ENCODE data around the gene TPH2.

The TPH2 gene

GRCh38 chr12:71938728-71939385 is at the start of gene TPH2:
TPH2 (plus strand) TSS chr12:71938845; CDS start chr12:71938987, 142 bp downstream.
- H3K27me3 ChIP-seq (ENCODE audit: control insufficient read depth, insufficient read depth, low read length): peaks cover 11% of the 10 kb centered on the region
- H3K4me3 ChIP-seq (ENCODE audit: low read length): no peak within 1 kb of the TSS
- H3K36me3 ChIP-seq (ENCODE audit: control insufficient read depth, insufficient read depth, low read length): no peaks in the 10 kb centered on the region
- H3K4me1 ChIP-seq (ENCODE audit: control insufficient read depth, insufficient read depth, low read length): no peaks in the 10 kb centered on the region
- H3K9ac ChIP-seq (ENCODE audit: low read length): no peak within 1 kb of the TSS
- no peaks in the 10 kb centered on the region for H3K9me3 ChIP-seq (ENCODE audit: control insufficient read depth, low read length)

DNA sequence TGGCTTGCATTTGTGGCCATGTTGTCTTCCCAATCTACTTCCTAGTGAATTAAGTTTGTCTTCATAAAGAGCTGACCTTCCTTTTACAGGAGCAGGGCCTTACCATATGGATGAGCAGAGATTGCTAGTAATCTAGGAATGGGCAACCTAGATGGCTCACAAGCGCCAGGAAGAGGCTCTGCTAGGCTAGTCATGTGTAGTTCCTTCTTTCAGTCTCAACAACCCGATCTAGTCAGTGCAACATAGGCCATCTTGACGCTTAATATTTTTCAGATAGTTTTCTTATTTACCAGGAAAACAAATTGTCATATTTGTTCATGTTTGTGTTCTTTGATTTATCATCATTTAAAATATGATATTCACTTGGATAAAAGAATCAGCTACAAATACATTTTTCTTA is 48.2 kb upstream of the TPH2 start:
- Histone ChIP-seq H3K9ac (ENCODE audit: low read length) (no peak overlapping the region), H3K4me3 (ENCODE audit: low read length) (no peak overlapping the region), H3K36me3 (ENCODE audit: control insufficient read depth, insufficient read depth, low read length) (no peaks in the 10 kb centered on the region), H3K4me1 (ENCODE audit: control insufficient read depth, insufficient read depth, low read length) (no peaks in the 10 kb centered on the region), H3K9me3 (ENCODE audit: control insufficient read depth, low read length) (no peaks in the 10 kb centered on the region), H3K27me3 (ENCODE audit: control insufficient read depth, insufficient read depth, low read length) (no peaks in the 10 kb centered on the region)

- no peak overlapping the region for H3K9ac ChIP-seq (ENCODE audit: low read length)
- no peaks in the 10 kb centered on the region for H3K27me3 ChIP-seq (ENCODE audit: control insufficient read depth, insufficient read depth, low read length)
- H3K4me3 ChIP-seq (ENCODE audit: low read length): no peak overlapping the region
- no peaks in the 10 kb centered on the region for H3K36me3 ChIP-seq (ENCODE audit: control insufficient read depth, insufficient read depth, low read length)
- H3K9me3 ChIP-seq (ENCODE audit: control insufficient read depth, low read length): no peaks in the 10 kb centered on the region
- H3K4me1 ChIP-seq (ENCODE audit: control insufficient read depth, insufficient read depth, low read length): no peaks in the 10 kb centered on the region
Measured at GRCh38 chr12:71892059-71892458, 46.6 kb upstream of the TPH2 start.

DNA sequence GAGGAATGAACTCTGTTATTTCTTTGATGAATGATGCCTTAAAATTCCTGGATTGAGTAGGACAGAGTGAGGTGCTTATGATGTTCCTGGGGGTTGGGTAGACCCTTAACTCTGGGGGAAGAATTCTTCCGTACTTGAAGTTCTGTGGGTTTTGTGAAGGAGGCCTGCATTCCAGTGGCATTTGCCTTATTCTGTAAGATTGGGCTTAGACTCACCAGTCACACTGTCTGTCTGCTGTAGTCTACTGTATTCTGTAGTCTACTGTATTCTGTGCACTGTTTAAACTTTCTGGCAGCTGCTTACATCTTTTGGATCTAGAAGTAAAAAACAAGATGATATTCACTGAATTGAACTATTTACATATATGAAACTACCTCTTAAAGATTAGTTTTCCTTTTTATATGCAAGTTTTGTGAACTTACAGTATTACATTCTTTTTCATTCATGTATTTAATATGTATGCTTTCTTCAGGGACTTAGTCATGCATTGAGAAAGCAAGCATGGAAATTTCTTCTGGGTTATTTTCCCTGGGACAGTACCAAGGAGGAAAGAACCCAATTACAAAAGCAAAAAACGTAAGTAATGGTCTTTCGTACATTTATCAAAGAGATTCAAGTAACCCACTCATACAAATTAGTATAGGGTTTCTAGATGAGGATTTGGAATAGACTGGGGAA is 42.3 kb upstream of the TPH2 start:
- H3K9me3 ChIP-seq (ENCODE audit: control insufficient read depth, low read length): no peaks in the 10 kb centered on the region
- H3K27me3 ChIP-seq (ENCODE audit: control insufficient read depth, insufficient read depth, low read length): no peaks in the 10 kb centered on the region
- no peak overlapping the region for H3K9ac ChIP-seq (ENCODE audit: low read length)
- H3K4me1 ChIP-seq (ENCODE audit: control insufficient read depth, insufficient read depth, low read length): no peaks in the 10 kb centered on the region
- H3K4me3 ChIP-seq (ENCODE audit: low read length): no peak overlapping the region
- H3K36me3 ChIP-seq (ENCODE audit: control insufficient read depth, insufficient read depth, low read length): no peaks in the 10 kb centered on the region

DNA sequence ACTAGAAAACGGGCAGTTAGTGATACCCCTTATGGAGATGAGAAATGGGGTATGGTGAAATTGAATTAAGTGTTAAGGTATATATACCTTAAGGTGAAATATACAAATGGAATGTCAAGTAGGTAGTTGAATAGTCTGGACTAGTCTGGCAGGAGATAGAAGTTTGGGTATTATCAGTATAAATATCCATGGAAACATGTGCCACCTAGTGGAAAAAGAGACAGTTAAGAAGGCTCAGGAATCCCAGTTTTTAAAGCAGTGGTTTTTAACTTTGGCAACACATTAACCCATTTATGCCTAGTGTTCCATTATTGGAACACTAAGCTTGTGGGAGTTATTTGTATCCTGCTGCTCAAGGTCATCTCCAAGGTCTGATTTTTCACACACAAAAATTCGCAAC is 38.6 kb upstream of the TPH2 start:
- Histone ChIP-seq H3K4me1 (ENCODE audit: control insufficient read depth, insufficient read depth, low read length) (no peaks in the 10 kb centered on the region), H3K36me3 (ENCODE audit: control insufficient read depth, insufficient read depth, low read length) (no peaks in the 10 kb centered on the region), H3K9ac (ENCODE audit: low read length) (no peak overlapping the region), H3K27me3 (ENCODE audit: control insufficient read depth, insufficient read depth, low read length) (no peaks in the 10 kb centered on the region), H3K4me3 (ENCODE audit: low read length) (no peak overlapping the region), H3K9me3 (ENCODE audit: control insufficient read depth, low read length) (no peaks in the 10 kb centered on the region)

GRCh38 chr12:71904629-71905028 is 34.0 kb upstream of the TPH2 start:
- H3K27me3 ChIP-seq (ENCODE audit: control insufficient read depth, insufficient read depth, low read length): no peaks in the 10 kb centered on the region
- no peak overlapping the region for H3K4me3 ChIP-seq (ENCODE audit: low read length)
- H3K9ac ChIP-seq (ENCODE audit: low read length): no peak overlapping the region
- H3K36me3 ChIP-seq (ENCODE audit: control insufficient read depth, insufficient read depth, low read length): no peaks in the 10 kb centered on the region
- H3K4me1 ChIP-seq (ENCODE audit: control insufficient read depth, insufficient read depth, low read length): no peaks in the 10 kb centered on the region
- H3K9me3 ChIP-seq (ENCODE audit: control insufficient read depth, low read length): no peaks in the 10 kb centered on the region

DNA sequence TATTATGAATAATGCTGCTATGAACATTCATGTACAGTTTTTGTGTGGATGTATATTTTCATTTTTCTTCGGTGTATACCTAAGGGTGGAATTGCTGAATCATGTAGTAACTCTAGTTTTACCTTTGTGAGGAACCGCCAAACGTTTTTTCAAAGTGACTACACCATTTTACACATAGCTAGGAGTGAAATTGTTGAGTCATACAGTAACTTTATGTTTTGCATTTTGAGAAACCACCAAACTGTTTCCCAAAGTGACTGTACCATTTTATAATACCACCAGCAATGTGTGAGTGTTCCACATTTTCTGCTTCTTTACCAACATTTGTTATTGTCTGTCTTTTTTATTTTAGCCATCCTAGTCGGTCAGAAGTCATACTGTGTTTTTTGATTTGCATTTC is 3.1 kb upstream of the TPH2 start:
- Histone ChIP-seq H3K27me3 (ENCODE audit: control insufficient read depth, insufficient read depth, low read length) (peaks cover 11% of the 10 kb centered on the region), H3K4me1 (ENCODE audit: control insufficient read depth, insufficient read depth, low read length) (no peaks in the 10 kb centered on the region), H3K4me3 (ENCODE audit: low read length) (no peak overlapping the region), H3K36me3 (ENCODE audit: control insufficient read depth, insufficient read depth, low read length) (no peaks in the 10 kb centered on the region), H3K9me3 (ENCODE audit: control insufficient read depth, low read length) (no peaks in the 10 kb centered on the region), H3K9ac (ENCODE audit: low read length) (no peak overlapping the region)

- peaks cover 11% of the 10 kb centered on the region for H3K27me3 ChIP-seq (ENCODE audit: control insufficient read depth, insufficient read depth, low read length)
- H3K36me3 ChIP-seq (ENCODE audit: control insufficient read depth, insufficient read depth, low read length): no peaks in the 10 kb centered on the region
- H3K9me3 ChIP-seq (ENCODE audit: control insufficient read depth, low read length): no peaks in the 10 kb centered on the region
- H3K9ac ChIP-seq (ENCODE audit: low read length): no peak overlapping the region
- no peak overlapping the region for H3K4me3 ChIP-seq (ENCODE audit: low read length)
- no peaks in the 10 kb centered on the region for H3K4me1 ChIP-seq (ENCODE audit: control insufficient read depth, insufficient read depth, low read length)
Measured at GRCh38 chr12:71940068-71940467, 1.4 kb downstream of the TPH2 start.

- H3K9ac ChIP-seq (ENCODE audit: low read length): no peak overlapping the region
- H3K27me3 ChIP-seq (ENCODE audit: control insufficient read depth, insufficient read depth, low read length): peaks cover 11% of the 10 kb centered on the region
- no peaks in the 10 kb centered on the region for H3K4me1 ChIP-seq (ENCODE audit: control insufficient read depth, insufficient read depth, low read length)
- no peaks in the 10 kb centered on the region for H3K36me3 ChIP-seq (ENCODE audit: control insufficient read depth, insufficient read depth, low read length)
- no peaks in the 10 kb centered on the region for H3K9me3 ChIP-seq (ENCODE audit: control insufficient read depth, low read length)
- no peak overlapping the region for H3K4me3 ChIP-seq (ENCODE audit: low read length)
Measured at GRCh38 chr12:71941174-71941573, 2.5 kb downstream of the TPH2 start.

GRCh38 chr12:71942259-71942658 is 3.6 kb downstream of the TPH2 start:
- Histone ChIP-seq H3K9ac (ENCODE audit: low read length) (no peak overlapping the region), H3K4me1 (ENCODE audit: control insufficient read depth, insufficient read depth, low read length) (no peaks in the 10 kb centered on the region), H3K27me3 (ENCODE audit: control insufficient read depth, insufficient read depth, low read length) (peaks cover 11% of the 10 kb centered on the region)

DNA sequence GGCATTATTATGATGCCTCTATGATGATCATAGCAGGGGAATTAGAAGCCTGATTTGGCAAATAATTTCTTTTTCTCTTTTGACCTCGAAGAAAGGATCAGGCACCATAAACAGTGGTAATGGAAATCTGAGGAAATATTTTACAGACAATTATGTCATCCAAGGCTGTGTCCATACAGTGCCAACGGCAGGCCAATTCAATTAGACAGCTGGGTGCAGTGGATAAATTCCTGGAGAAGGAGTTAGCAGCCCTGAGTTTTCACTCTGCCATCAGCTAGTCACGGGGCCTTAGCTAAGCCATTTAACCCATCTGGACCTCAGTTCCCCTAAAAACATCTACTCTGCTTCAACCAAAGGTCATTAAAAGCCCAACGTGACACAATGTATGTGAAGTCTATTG is 4.1 kb downstream of the TPH2 start:
- H3K27me3 ChIP-seq (ENCODE audit: control insufficient read depth, insufficient read depth, low read length): peaks cover 11% of the 10 kb centered on the region
- no peaks in the 10 kb centered on the region for H3K4me1 ChIP-seq (ENCODE audit: control insufficient read depth, insufficient read depth, low read length)
- no peaks in the 10 kb centered on the region for H3K36me3 ChIP-seq (ENCODE audit: control insufficient read depth, insufficient read depth, low read length)
- H3K4me3 ChIP-seq (ENCODE audit: low read length): no peak overlapping the region
- no peak overlapping the region for H3K9ac ChIP-seq (ENCODE audit: low read length)
- no peaks in the 10 kb centered on the region for H3K9me3 ChIP-seq (ENCODE audit: control insufficient read depth, low read length)

More at GRCh38 chr12:71942259-71942658, 3.6 kb downstream of the TPH2 start:
- H3K4me3 ChIP-seq (ENCODE audit: low read length): no peak overlapping the region
- no peaks in the 10 kb centered on the region for H3K36me3 ChIP-seq (ENCODE audit: control insufficient read depth, insufficient read depth, low read length)
- no peaks in the 10 kb centered on the region for H3K9me3 ChIP-seq (ENCODE audit: control insufficient read depth, low read length)

DNA sequence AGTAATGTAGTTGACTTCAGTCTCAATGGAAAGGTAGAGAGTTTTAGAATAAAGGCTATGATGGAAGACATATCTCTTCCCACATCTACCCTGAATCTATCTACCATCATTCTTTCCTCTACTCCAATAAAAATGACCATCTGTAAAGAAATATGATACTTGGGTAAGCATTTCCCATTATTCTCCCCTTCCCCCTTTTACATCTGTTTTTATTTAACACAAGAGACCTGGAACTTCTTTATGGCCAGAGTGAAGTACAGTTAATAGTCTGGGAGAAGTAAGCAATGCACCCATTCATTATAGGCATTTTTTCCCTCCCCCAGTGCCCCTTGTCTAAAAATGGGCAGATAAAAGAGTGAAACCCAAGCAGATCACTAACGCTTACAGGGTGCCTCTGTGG is 6.5 kb downstream of the TPH2 start:
- H3K4me1 ChIP-seq (ENCODE audit: control insufficient read depth, insufficient read depth, low read length): no peaks in the 10 kb centered on the region
- H3K9me3 ChIP-seq (ENCODE audit: control insufficient read depth, low read length): no peaks in the 10 kb centered on the region
- H3K4me3 ChIP-seq (ENCODE audit: low read length): no peak overlapping the region
- H3K36me3 ChIP-seq (ENCODE audit: control insufficient read depth, insufficient read depth, low read length): no peaks in the 10 kb centered on the region
- H3K27me3 ChIP-seq (ENCODE audit: control insufficient read depth, insufficient read depth, low read length): peaks cover 4% of the 10 kb centered on the region
- H3K9ac ChIP-seq (ENCODE audit: low read length): no peak overlapping the region
